ENCODE measurements around the gene TENM4.

DNA sequence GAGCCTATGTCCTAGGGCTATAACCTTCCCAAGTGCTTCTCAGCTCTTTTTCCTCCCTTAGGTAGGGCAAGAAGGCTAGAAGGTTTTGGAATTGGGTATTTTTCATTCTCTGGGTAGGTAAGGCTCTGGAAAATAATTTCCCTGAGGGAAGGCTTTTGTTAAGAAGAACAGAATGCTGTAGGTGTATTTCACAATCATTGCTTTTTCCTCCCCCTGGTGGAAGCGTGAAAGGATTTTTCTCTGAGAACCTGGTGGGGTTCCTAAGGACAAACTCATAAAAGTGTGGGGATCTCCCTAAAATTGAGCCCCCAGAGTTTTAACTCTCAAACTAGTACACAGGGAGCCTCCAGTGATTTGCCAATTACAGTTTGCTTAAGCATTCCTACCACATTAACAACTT lies 825.1 kb downstream of the TENM4 start:
- TF ChIP-seq, protein P1, sequence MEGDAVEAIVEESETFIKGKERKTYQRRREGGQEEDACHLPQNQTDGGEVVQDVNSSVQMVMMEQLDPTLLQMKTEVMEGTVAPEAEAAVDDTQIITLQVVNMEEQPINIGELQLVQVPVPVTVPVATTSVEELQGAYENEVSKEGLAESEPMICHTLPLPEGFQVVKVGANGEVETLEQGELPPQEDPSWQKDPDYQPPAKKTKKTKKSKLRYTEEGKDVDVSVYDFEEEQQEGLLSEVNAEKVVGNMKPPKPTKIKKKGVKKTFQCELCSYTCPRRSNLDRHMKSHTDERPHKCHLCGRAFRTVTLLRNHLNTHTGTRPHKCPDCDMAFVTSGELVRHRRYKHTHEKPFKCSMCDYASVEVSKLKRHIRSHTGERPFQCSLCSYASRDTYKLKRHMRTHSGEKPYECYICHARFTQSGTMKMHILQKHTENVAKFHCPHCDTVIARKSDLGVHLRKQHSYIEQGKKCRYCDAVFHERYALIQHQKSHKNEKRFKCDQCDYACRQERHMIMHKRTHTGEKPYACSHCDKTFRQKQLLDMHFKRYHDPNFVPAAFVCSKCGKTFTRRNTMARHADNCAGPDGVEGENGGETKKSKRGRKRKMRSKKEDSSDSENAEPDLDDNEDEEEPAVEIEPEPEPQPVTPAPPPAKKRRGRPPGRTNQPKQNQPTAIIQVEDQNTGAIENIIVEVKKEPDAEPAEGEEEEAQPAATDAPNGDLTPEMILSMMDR (IDR thresholded peaks at IDR 0.05), result no peak
- no peak for TF ChIP-seq POLR2A (IDR thresholded peaks at IDR 0.05)

Data from heart left ventricle (tissue), 13 donors.